ENCODE data around the gene NRG2.

NRG2 gene

DNA sequence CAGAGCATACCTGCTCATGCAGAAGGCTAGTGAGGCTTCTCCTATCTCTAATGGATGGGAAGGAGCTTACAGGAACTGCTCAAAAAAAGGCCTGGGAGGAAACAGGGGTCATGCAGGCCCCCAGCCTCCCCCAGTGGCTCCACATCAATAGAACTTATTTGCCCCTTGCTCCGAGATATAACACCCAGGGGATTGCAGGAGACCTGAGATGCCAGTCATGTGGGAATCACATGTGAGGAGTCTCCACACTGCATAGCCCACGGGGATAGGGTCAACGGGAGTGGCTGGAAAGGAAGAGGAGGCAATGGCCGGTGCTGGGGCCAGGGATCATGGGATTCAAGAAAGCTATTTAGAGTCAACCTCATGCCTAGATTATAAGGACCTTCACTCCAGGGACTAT, 76.2 kb downstream of the NRG2 start:
- no peak for DNase-seq

- no peak for DNase-seq
These were observed 78.0 kb downstream of the NRG2 start for GRCh38 chr5:139964994-139965565.

GRCh38 chr5:139964266-139964993, 78.7 kb downstream of the NRG2 start:
- no peak for DNase-seq

DNA sequence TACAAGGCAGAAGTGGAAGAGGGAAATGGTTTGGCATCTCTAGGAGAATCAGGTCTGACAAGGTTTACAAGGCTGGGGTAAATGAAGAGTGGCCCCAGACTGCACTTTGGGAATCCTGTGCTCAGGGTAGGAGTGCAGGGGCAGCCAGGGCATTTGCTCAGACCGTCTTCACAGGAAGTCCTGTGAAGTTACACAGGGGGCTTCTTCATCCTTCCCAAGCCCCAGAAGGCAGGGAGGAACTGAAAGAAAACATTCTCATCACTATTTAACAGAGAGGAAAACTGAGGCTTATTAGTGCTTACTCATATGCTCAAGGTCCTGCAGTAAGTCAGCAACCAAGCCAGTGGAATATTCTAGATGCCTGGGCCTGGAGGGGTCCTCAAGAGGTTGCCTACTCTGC, 80.7 kb downstream of the NRG2 start:
- no peak for DNase-seq

GRCh38 chr5:139961435-139962157, 81.5 kb downstream of the NRG2 start:
- DNase-seq = no peak

- DNase-seq = no peak
These were observed 82.2 kb downstream of the NRG2 start for GRCh38 chr5:139960723-139961383.

- DNase-seq = no peak
These were observed 84.5 kb downstream of the NRG2 start for GRCh38 chr5:139958432-139959148.

DNA sequence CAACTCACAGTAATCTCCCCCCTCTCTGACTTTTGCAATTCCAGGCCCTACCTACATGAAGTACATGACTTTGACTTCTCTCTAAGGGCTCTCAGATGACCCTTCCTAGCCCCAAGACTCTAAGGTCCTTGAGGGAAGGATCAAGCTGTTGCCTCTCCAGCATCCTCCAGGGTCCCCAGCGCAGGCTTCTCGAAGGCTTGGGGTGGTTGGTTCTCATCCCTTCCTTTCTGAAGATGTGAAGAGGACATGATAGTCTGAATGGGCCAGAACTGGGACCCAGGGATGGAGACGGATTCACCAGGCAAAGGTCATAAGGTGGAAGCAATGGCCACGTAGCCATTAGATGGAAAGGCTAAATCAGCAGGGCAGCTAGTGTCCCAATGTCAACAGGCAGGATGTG, 86.8 kb downstream of the NRG2 start:
- DNase-seq = no peak

GRCh38 chr5:139955616-139956273, 87.4 kb downstream of the NRG2 start:
- no peak for DNase-seq

GRCh38 chr5:139955053-139955605, 88.0 kb downstream of the NRG2 start:
- DNase-seq = no peak

- DNase-seq = no peak
These were observed 88.6 kb downstream of the NRG2 start for GRCh38 chr5:139954462-139954861.

- no peak for DNase-seq
These were observed 89.1 kb downstream of the NRG2 start for GRCh38 chr5:139954022-139954421.

DNA sequence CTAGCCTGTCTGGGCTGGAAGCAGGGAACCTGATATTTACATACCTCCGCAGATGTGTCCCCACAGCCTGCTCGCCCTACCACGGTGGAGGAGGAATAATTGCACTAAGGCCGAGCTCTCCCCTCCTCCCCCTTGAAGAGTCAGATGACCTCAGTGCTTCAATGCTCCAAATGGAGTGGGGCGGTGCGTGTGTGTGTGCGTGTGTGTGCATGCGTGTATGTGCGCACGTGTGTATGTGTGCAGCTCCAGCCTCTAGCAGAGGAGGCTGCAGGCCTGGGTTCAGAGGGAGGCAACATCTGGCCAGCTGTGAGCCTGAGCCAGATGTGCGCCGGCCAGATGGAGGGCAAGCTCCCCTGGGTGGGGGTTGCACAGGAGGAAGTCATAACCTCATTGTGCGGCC, 90.5 kb downstream of the NRG2 start:
- DNase-seq = no peak

- no peak for DNase-seq
These were observed 91.1 kb downstream of the NRG2 start for GRCh38 chr5:139951983-139952382.

GRCh38 chr5:139951296-139951924, 91.7 kb downstream of the NRG2 start:
- DNase-seq = no peak

GRCh38 chr5:139950436-139950835, 92.7 kb downstream of the NRG2 start:
- DNase-seq = no peak

GRCh38 chr5:139949710-139950109, 93.4 kb downstream of the NRG2 start:
- no peak for DNase-seq

- no peak for DNase-seq
These were observed 95.4 kb downstream of the NRG2 start for GRCh38 chr5:139947727-139948126.

DNA sequence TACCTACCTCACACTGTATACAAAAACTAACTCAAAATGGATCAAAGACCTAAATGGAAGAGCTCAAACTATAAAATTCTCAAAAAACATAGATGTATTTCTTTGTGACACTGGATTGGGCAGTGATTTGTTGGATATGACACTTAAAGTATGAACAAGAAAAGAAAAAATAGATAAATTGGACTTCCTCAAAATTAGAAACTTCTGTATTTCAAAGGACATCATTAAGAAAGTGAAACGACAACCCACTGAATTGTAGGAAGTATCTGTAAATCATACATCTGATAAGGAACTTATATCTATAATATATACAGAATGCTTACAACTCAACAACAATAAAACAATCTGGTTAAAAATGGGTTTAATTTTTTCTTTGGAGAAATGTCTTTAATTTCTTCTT, 96.7 kb downstream of the NRG2 start:
- DNase-seq = no peak

GRCh38 chr5:139946006-139946405, 97.1 kb downstream of the NRG2 start:
- DNase-seq = no peak

GRCh38 chr5:139942243-139942642, 100.9 kb downstream of the NRG2 start:
- no peak for DNase-seq

DNA sequence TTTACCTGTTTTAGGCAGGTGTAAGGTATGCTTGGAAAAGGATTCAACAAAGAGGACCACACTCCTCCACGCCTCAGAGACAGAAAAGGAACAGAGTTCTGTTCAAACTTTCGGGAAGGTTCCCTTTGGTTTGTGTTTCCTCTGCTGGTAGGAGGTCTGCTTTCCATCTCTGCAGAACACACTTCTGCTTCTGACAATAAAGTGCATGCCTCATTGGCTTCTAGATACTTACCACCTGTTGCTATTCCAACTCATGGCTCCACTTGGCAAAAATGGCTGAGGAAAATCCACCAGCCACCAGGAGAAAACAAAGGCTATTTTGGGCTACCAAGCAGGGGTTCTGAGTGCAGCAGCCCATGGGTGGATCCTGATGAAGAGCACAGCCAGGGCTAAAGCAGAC, 112.7 kb downstream of the NRG2 start:
- no peak for DNase-seq
